ENCODE measurements around the gene ZNF343. TPM values are rescaled to one million over a fixed set of nuclear protein-coding genes. Genes with fewer than 3 reads are reported as not detected.

Gene ZNF343
- total and polyA plus RNA-seq, 7 donors: 3.0 to 16.3 (median 10.7) TPM

DNA sequence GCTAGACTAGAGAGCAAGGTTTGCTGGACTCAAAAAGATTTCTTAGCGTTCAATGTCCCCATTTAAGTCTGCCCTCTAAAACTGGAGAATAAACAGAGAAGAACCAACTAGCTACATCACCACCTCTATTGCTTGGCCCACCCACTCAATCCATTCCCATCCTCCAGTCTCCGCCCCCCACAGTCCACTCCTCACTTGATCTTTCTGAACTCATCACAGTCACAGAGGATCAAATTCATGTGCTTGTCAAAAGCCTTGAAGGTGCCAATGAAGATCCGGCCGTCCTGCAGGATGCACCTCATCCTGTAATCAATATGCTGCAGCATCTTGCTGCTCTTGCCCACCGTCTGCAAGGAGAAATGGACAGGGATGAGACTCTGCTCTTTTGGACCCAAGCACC, 41.3 kb downstream of the ZNF343 start:
- Histone ChIP-seq H3K4me1 (peaks cover 0 to 32% (median 27%) of the 10 kb centered on the region in 4 donors), H3K4me3 (no peak overlapping the region), H3K27ac (no peak overlapping the region), H3K36me3 (peaks cover 34 to 60% (median 49%) of the 10 kb centered on the region in 4 donors), H3K9me3 (no peaks in the 10 kb centered on the region), H3K27me3 (no peaks in the 10 kb centered on the region)
- no peak for DNase-seq
- TF ChIP-seq POLR2A (IDR thresholded peaks at IDR 0.05) (no peak), EP300 (IDR thresholded peaks at IDR 0.05) (no peak), CTCF (IDR thresholded peaks at IDR 0.05) (no peak), POLR2AphosphoS5 (IDR thresholded peaks at IDR 0.05) (no peak)
- 85 to 88% methylated on average over 5 of the region's 5 CpGs for WGBS, 2 donors
- intact Hi-C loops (cut with DNase I): no loop called here

DNA sequence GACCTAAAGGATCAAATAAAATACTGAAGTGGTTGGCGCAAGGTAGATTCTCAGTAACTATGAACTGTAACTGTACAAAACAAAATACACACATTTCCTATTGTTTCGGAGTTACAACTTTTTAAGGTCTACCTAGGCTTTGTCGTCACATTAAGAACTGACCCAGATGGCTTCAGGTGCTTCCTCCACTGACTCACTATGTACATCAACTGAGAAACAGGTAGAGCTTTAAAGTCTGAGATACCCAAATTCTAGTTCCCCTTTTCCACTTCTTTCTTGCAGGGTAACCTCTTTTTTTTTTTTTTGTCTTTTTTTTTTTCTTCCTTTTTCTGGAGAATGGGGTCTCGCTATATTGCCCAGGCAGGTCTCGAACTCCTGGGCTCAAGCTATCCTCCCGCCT, 43.6 kb downstream of the ZNF343 start:
- Histone ChIP-seq H3K4me1 (peaks cover 0 to 28% (median 22%) of the 10 kb centered on the region in 4 donors), H3K36me3 (peaks cover 47 to 83% (median 69%) of the 10 kb centered on the region in 4 donors), H3K4me3 (no peak overlapping the region), H3K27ac (no peak overlapping the region), H3K27me3 (no peaks in the 10 kb centered on the region), H3K9me3 (no peaks in the 10 kb centered on the region)
- TF ChIP-seq EP300 (IDR thresholded peaks at IDR 0.05): no peak
- no peak for TF ChIP-seq CTCF (IDR thresholded peaks at IDR 0.05)
- no peak for TF ChIP-seq POLR2A (IDR thresholded peaks at IDR 0.05)
- no peak for TF ChIP-seq POLR2AphosphoS5 (IDR thresholded peaks at IDR 0.05)
- intact Hi-C loops (cut with DNase I): no loop called here
- no peak for DNase-seq
- WGBS, 2 donors: 93 to 95% methylated on average over 6 of the region's 6 CpGs

- no peaks in the 10 kb centered on the region for H3K9me3 ChIP-seq
- DNase-seq: no peak
- H3K4me3 ChIP-seq: no peak overlapping the region
- intact Hi-C loops (cut with DNase I): no loop called here
- H3K27me3 ChIP-seq: no peaks in the 10 kb centered on the region
- TF ChIP-seq EP300 (IDR thresholded peaks at IDR 0.05) (no peak), CTCF (IDR thresholded peaks at IDR 0.05) (no peak), POLR2AphosphoS5 (IDR thresholded peaks at IDR 0.05) (no peak), POLR2A (IDR thresholded peaks at IDR 0.05) (no peak)
- H3K27ac ChIP-seq: no peak overlapping the region
- H3K4me1 ChIP-seq: peaks cover 0 to 16% (median 12%) of the 10 kb centered on the region in 4 donors
- peaks cover 47 to 96% (median 71%) of the 10 kb centered on the region in 4 donors for H3K36me3 ChIP-seq
- WGBS, 2 donors: 77 to 89% methylated on average over 9 of the region's 9 CpGs
These were observed 44.9 kb downstream of the ZNF343 start for GRCh38 chr20:2463616-2464365.

- H3K36me3 ChIP-seq: peaks cover 47 to 91% (median 69%) of the 10 kb centered on the region in 4 donors
- TF ChIP-seq CTCF (IDR thresholded peaks at IDR 0.05) (no peak), EP300 (IDR thresholded peaks at IDR 0.05) (no peak), POLR2A (IDR thresholded peaks at IDR 0.05) (no peak), POLR2AphosphoS5 (IDR thresholded peaks at IDR 0.05) (no peak)
- WGBS, 2 donors: 94 to 97% methylated on average over 3 of the region's 3 CpGs
These were observed 46.2 kb downstream of the ZNF343 start for GRCh38 chr20:2462484-2462883.

More at GRCh38 chr20:2462484-2462883, 46.2 kb downstream of the ZNF343 start:
- H3K4me1 ChIP-seq: peaks cover 0 to 5% (median under 1%) of the 10 kb centered on the region in 4 donors
- H3K9me3 ChIP-seq: no peaks in the 10 kb centered on the region
- H3K27me3 ChIP-seq: no peaks in the 10 kb centered on the region
- H3K27ac ChIP-seq: no peak overlapping the region
- no peak overlapping the region for H3K4me3 ChIP-seq
- no peak for DNase-seq
- intact Hi-C loops (cut with DNase I): no loop called here
